K562 (cell line): Measurements from ENCODE around the gene POLR3E. TPM values are rescaled to one million over a fixed set of nuclear protein-coding genes. Genes with fewer than 3 reads are reported as not detected.
A peak's percentile ranks its signal among the peaks of the same experiment; 100 is the strongest.

Experiments
- ATAC-seq: fragments of 200-7000 bp; cut with Tn5 transposase; 3 replicates; pipeline ENCODE4 v1.9.1; 2020; ENCODE audit warnings: moderate library complexity
- BruUV-seq: library from RNA; stranded (reverse); fragments of 400-500 nt; replicated peaks from 2 replicates; lab custom pipeline; 2021; lab: Mats Ljungman, UMichigan
- CTCF ChIA-PET: fragments of 300-600 bp; formaldehyde crosslinking; extraction: SDS; loops from one replicate; lab custom pipeline; 2021; ENCODE audit warnings: low intra/inter-chr PET ratio; lab: Yijun Ruan, JAX
- POLR2A ChIA-PET: fragments of 300-600, 350-650 bp; sonication (Branson Sonifier 250); formaldehyde crosslinking; extraction: SDS; loops from one replicate; lab custom pipeline; 2021; ENCODE audit warnings: antibody characterized with exemption, inconsistent platforms; lab: Yijun Ruan, JAX
- DNase-seq, 4 experiments: peaks; one replicate each; pipeline versions ENCODE4 v3.0.0 to v3.0.0-alpha.2; 2011 to 2018; ENCODE audit warnings: low spot score in 3 of 4, mixed read lengths in 3 of 4; ENCODE audit errors: extremely low read depth in 1 of 4
- FAIRE-seq: peaks from 2 replicates; lab custom pipeline; 2011; peaks lifted over from hg19 to GRCh38; lab: Jason Lieb, UNC
- H2AFZ ChIP-seq: 2 replicates; pipeline ENCODE4 v1.6.0; 2011; ENCODE audit warnings: low read depth, low read length, control low read depth, inconsistent platforms
- H3K27ac ChIP-seq: fragments of 200-600 bp; 3 replicates; pipeline ENCODE4 v1.8.0; 2011; ENCODE audit warnings: low read depth, mild to moderate bottlenecking, control low read depth, inconsistent platforms, low read length, moderate library complexity, mixed read lengths; ENCODE audit errors: extremely low read depth
- H3K27me3 ChIP-seq, 2 experiments: fragments of 300-600 bp in 1 of 2; 2 replicates in 1 of 2; 3 replicates in 1 of 2; pipeline versions ENCODE4 v1.6.0 to v1.8.0; 2011; ENCODE audit warnings: inconsistent platforms in 2 of 2, low read length in 2 of 2, mild to moderate bottlenecking in 1 of 2, mixed read lengths in 1 of 2, moderate library complexity in 1 of 2; ENCODE audit not compliant: control insufficient read depth in 2 of 2, insufficient read depth in 2 of 2
- H3K36me3 ChIP-seq: fragments of 300-600 bp; 3 replicates; pipeline ENCODE4 v1.8.0; 2011; ENCODE audit warnings: mild to moderate bottlenecking, low read length, inconsistent platforms; ENCODE audit not compliant: control insufficient read depth, insufficient read depth
- H3K4me1 ChIP-seq, 2 experiments: fragments of 200-600 bp in 1 of 2; replicated peaks in 1 of 2; 2 replicates in 1 of 2; 3 replicates in 1 of 2; pipeline versions ENCODE4 v1.5.1 to v1.8.0; 2011; ENCODE audit warnings: inconsistent platforms in 2 of 2, low read length in 2 of 2, mild to moderate bottlenecking in 1 of 2, mixed read lengths in 1 of 2, moderate library complexity in 1 of 2; ENCODE audit not compliant: control insufficient read depth in 2 of 2, insufficient read depth in 2 of 2
- H3K4me2 ChIP-seq: 2 replicates; pipeline ENCODE4 v1.6.1; 2011; ENCODE audit warnings: low read length, control low read depth, inconsistent platforms, mixed read lengths; ENCODE audit not compliant: insufficient read depth
- H3K4me3 ChIP-seq: fragments of 200-600 bp; sonication (generic), shearing (Covaris generic); 2 replicates; pipeline ENCODE4 v1.5.1; 2016; ENCODE audit warnings: control low read depth, inconsistent platforms
- H3K79me2 ChIP-seq: fragments of 200-600 bp; 3 replicates; pipeline ENCODE4 v1.8.0; 2011; ENCODE audit warnings: low read length, inconsistent platforms; ENCODE audit not compliant: control insufficient read depth, insufficient read depth
- H3K9ac ChIP-seq, 2 experiments: 2 replicates each; pipeline versions ENCODE4 v1.6.0 to v1.6.1; 2011; ENCODE audit warnings: low read depth in 2 of 2, low read length in 2 of 2, control low read depth in 1 of 2, inconsistent platforms in 1 of 2, mild to moderate bottlenecking in 1 of 2, mixed read lengths in 1 of 2; ENCODE audit not compliant: insufficient read depth in 1 of 2
- H3K9me1 ChIP-seq: one replicate; pipeline ENCODE4 v1.6.0; 2011; ENCODE audit warnings: inconsistent platforms, mild to moderate bottlenecking, low read length, moderate library complexity; ENCODE audit not compliant: control insufficient read depth, insufficient read depth
- H3K9me3 ChIP-seq: replicated peaks from 2 replicates; pipeline ENCODE4 v1.5.1; 2011; ENCODE audit warnings: low read depth, low read length, inconsistent platforms; ENCODE audit not compliant: control insufficient read depth, insufficient read depth
- H4K20me1 ChIP-seq: replicated peaks from 2 replicates; pipeline ENCODE4 v1.6.1; 2011; ENCODE audit warnings: low read length, inconsistent platforms, mixed read lengths; ENCODE audit not compliant: control insufficient read depth, insufficient read depth
- BCOR ChIP-seq: fragments of 450-650 bp; IDR thresholded peaks from 2 replicates; pipeline ENCODE4 v1.6.1; 2016
- CBFB ChIP-seq: sonication (generic); formaldehyde crosslinking; IDR thresholded peaks from 2 replicates; pipeline ENCODE4 v1.4.0; 2020; ENCODE audit warnings: mild to moderate bottlenecking, missing genetic modification reagents
- ETV1 ChIP-seq: fragments of 450-650 bp; conservative IDR thresholded peaks from 2 replicates; pipeline ENCODE4 v1.6.1; 2016; ENCODE audit warnings: missing genetic modification characterization, control low read depth, low read depth, missing compliant biosample characterization
- NCOA1 ChIP-seq: fragments of 450-650 bp; IDR thresholded peaks from 2 replicates; pipeline ENCODE4 v1.6.1; 2016; ENCODE audit warnings: low read depth
- RB1 ChIP-seq: fragments of 450-650 bp; IDR thresholded peaks from 2 replicates; pipeline ENCODE4 v1.6.1; 2017; ENCODE audit warnings: low read depth, mild to moderate bottlenecking
- SP1 ChIP-seq: sonication (generic); formaldehyde crosslinking; IDR thresholded peaks from 2 replicates; pipeline ENCODE4 v1.8.1; 2022; ENCODE audit warnings: mild to moderate bottlenecking, missing genetic modification reagents
- THRAP3 ChIP-seq: fragments of 450-650 bp; IDR thresholded peaks from 2 replicates; pipeline ENCODE4 v1.6.1; 2016; ENCODE audit warnings: mild to moderate bottlenecking, inconsistent platforms, borderline replicate concordance
- ZKSCAN1 ChIP-seq: fragments of 150-350 bp; IDR thresholded peaks from 2 replicates; pipeline ENCODE4 v1.6.1; 2016; ENCODE audit warnings: low read depth, low read length
- ZNF23 ChIP-seq: fragments of 250-450 bp; sonication (Bioruptor Pico); IDR thresholded peaks from 2 replicates; pipeline ENCODE4 v1.4.0; 2020; ENCODE audit warnings: mild to moderate bottlenecking
- ZNF444 ChIP-seq: fragments of 250-450 bp; sonication (Bioruptor Pico); IDR thresholded peaks from 2 replicates; pipeline ENCODE4 v1.4.0; 2020; ENCODE audit warnings: mild to moderate bottlenecking, moderate library complexity
- ZNF507 ChIP-seq: conservative IDR thresholded peaks from 2 replicates; pipeline ENCODE4 v1.6.1; 2017; ENCODE audit warnings: missing genetic modification characterization, missing compliant biosample characterization
- ZNF561 ChIP-seq: fragments of 450-650 bp; formaldehyde crosslinking; conservative IDR thresholded peaks from 2 replicates; pipeline ENCODE4 v1.4.0; 2020; ENCODE audit warnings: mild to moderate bottlenecking, moderate library complexity
- ZNF707 ChIP-seq: fragments of 250-450 bp; sonication (Bioruptor Pico); conservative IDR thresholded peaks from 2 replicates; pipeline ENCODE4 v1.8.0; 2022; ENCODE audit warnings: inconsistent platforms, mild to moderate bottlenecking, moderate library complexity
- WGBS: fragments of 100-300 bp; shearing (Covaris generic); methylation state at CpG from one replicate; pipeline ENCODE4 v1.1.6; 2016; ENCODE audit warnings: low coverage, mixed read lengths; ENCODE audit not compliant: insufficient coverage; ENCODE audit errors: missing lambda C conversion rate; 5-methylcytosine and 5-hydroxymethylcytosine counted together
- in situ Hi-C: fragments of 300-500 bp; cut with MboI; formaldehyde crosslinking; loops from 4 replicates; pipeline ENCODE4 v1.15.0; 2018; ENCODE audit warnings: inconsistent platforms, mixed read lengths
- intact Hi-C: fragments of 100-400 bp; cut with micrococcal nuclease; formaldehyde crosslinking; loops from 2 replicates; pipeline ENCODE4 v1.14.2; 2022
- polyA plus RNA-seq, 8 experiments: library from polyadenylated mRNA; depleted of rRNA in 4 of 8; stranded (reverse) in 5 of 8; unstranded in 3 of 8; fragments of >200 nt; fragmentation: Nextera tagmentation in 2 of 8; fragmentation: Illumina TruSeq in 1 of 8; extraction: Ambion mirVana in 2 of 8; extraction: Trizol in 1 of 8; gene quantifications; 2 replicates each; pipeline versions ENCODE4 v1.2.1 to v1.2.3, GENCODE V29; 2011 to 2014; ENCODE audit warnings: inconsistent platforms in 1 of 8, missing spikeins in 1 of 8
- total RNA-seq, 7 experiments: library from RNA; depleted of rRNA in 6 of 7; stranded (reverse); fragments of >200 nt in 6 of 7; fragmentation: Illumina TruSeq in 2 of 7; extraction: Trizol in 2 of 7; gene quantifications; 2 replicates each; pipeline versions ENCODE4 v1.2.1 to v1.2.3, GENCODE V29; 2011 to 2021; ENCODE audit warnings: low replicate concordance in 1 of 7
- TF ChIP-seq, protein P1 (sequence below): sonication (generic); formaldehyde crosslinking; IDR thresholded peaks from 2 replicates; pipeline ENCODE4 v1.8.0; 2022; ENCODE audit warnings: mild to moderate bottlenecking, missing genetic modification reagents
- TF ChIP-seq, protein P2 (sequence below): fragments of 450-650 bp; formaldehyde crosslinking; conservative IDR thresholded peaks from 2 replicates; pipeline ENCODE4 v1.4.0; 2022; ENCODE audit warnings: mild to moderate bottlenecking, missing genetic modification characterization

Gene POLR3E
- total and polyA plus RNA-seq, 9 of the 15 experiments (the other 6 are each of a cell fraction or from before 2014, with no cell fraction given): 17.7 to 151 (median 82.6) TPM

DNA sequence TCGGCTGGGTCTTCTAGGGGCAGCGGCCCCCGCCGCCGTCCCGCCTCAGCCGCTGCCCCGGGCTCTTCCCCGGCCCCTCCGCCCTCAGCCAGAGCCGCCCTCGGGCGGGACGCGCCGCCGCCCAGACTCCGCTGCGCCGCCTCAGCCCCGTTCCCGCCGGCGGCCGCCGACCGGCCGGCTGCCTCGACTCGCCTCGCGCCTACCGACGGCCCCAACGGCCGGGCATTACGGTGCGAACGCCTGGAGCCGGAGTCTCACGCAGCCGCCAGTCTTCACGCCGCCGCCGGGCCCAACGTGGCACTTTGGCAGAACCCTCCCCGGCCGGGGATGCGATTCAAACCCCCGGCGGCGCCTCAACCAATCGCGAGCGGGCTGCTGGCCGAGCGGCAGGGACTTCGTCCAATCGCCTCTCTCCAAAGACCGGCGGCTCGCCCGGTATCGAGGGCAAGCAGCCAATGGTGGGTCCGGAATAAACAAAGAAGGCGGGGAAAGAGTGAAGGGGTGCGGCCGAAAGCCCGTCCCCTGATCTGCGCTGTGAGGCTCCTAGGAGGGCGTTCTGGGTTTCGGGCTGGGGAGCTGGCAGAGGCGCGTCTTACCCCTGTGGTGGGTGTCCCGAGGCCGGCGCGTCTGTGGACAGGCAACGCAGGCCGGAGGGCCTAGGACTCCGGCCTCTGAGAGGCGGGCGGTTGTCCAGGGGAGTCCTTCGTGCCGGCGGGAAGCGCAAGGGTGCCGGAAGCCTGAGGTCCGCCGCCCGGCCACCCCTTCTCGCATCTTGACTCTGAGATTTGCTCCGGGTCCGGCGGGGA is 77.3 kb downstream of the POLR3E start, which contains the start of gene CDR2:
Gene CDR2 (minus strand): TSS at position 309 of the 806 bp plus-strand sequence. CDS start 310 bp downstream, outside the sequence.
- H2AFZ ChIP-seq: peak within 1 kb of the TSS; percentile 83
- no peaks in the 10 kb centered on the region for H3K27me3 ChIP-seq
- intact Hi-C loops (loop anchor here (5.0 kb wide), 1 partner anchor 177 kb away; no protein-coding TSS in a partner anchor), in situ Hi-C loops (loop anchor here (25.0 kb wide), 1 partner anchor 462 kb away; no protein-coding TSS in a partner anchor)
- peak within 1 kb of the TSS; percentile 86 for H3K4me3 ChIP-seq
- no peaks in the 10 kb centered on the region for H4K20me1 ChIP-seq
- BruUV-seq: no TSS peak
- H3K36me3 ChIP-seq: peaks cover 21% of the 10 kb centered on the region; the same call in 2 of the 3 replicates
- CTCF ChIA-PET: no interaction called here
- DNase-seq: peak; percentile 98 to 100 (median 100)
- H3K4me1 ChIP-seq: peaks cover 18 to 25% of the 10 kb centered on the region in 2 experiments; a peak in 4 of 5 replicates
- peak within 1 kb of the TSS; percentile 81 to 97 for H3K9ac ChIP-seq
- peak within 1 kb of the TSS; percentile 92 for H3K4me2 ChIP-seq
- POLR2A ChIA-PET: interaction anchor here (0.5 to 1.4 kb wide), 4 partner anchors 10 to 1040 kb away, joined by 3 to 6 read pairs (median 5); no protein-coding TSS in a partner anchor
- H3K27ac ChIP-seq: peak within 1 kb of the TSS; percentile 80
- 1% methylated on average over 88 of the region's 96 CpGs for WGBS
- ATAC-seq: peak; percentile 96
- no peaks in the 10 kb centered on the region for H3K9me3 ChIP-seq
- no peaks in the 10 kb centered on the region for H3K9me1 ChIP-seq
- H3K79me2 ChIP-seq: peaks cover 46% of the 10 kb centered on the region
- FAIRE-seq: peak; percentile 87
- TF ChIP-seq THRAP3: no peak
- TF ChIP-seq ZNF444 (CRISPR knock-in tag): no peak
- TF ChIP-seq CBFB (CRISPR knock-in tag): no peak
- TF ChIP-seq RB1: peak; percentile 96
- TF ChIP-seq ZNF507 (tag): no peak
- TF ChIP-seq BCOR: peak; percentile 36; the same call in 1 of the 2 replicates
- TF ChIP-seq SP1: peak; percentile 21; the same call in 1 of the 2 replicates
- TF ChIP-seq, protein P1, sequence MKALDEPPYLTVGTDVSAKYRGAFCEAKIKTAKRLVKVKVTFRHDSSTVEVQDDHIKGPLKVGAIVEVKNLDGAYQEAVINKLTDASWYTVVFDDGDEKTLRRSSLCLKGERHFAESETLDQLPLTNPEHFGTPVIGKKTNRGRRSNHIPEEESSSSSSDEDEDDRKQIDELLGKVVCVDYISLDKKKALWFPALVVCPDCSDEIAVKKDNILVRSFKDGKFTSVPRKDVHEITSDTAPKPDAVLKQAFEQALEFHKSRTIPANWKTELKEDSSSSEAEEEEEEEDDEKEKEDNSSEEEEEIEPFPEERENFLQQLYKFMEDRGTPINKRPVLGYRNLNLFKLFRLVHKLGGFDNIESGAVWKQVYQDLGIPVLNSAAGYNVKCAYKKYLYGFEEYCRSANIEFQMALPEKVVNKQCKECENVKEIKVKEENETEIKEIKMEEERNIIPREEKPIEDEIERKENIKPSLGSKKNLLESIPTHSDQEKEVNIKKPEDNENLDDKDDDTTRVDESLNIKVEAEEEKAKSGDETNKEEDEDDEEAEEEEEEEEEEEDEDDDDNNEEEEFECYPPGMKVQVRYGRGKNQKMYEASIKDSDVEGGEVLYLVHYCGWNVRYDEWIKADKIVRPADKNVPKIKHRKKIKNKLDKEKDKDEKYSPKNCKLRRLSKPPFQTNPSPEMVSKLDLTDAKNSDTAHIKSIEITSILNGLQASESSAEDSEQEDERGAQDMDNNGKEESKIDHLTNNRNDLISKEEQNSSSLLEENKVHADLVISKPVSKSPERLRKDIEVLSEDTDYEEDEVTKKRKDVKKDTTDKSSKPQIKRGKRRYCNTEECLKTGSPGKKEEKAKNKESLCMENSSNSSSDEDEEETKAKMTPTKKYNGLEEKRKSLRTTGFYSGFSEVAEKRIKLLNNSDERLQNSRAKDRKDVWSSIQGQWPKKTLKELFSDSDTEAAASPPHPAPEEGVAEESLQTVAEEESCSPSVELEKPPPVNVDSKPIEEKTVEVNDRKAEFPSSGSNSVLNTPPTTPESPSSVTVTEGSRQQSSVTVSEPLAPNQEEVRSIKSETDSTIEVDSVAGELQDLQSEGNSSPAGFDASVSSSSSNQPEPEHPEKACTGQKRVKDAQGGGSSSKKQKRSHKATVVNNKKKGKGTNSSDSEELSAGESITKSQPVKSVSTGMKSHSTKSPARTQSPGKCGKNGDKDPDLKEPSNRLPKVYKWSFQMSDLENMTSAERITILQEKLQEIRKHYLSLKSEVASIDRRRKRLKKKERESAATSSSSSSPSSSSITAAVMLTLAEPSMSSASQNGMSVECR (CRISPR knock-in tag): peak; percentile 63; the same call in 1 of the 2 replicates
- TF ChIP-seq, protein P2, sequence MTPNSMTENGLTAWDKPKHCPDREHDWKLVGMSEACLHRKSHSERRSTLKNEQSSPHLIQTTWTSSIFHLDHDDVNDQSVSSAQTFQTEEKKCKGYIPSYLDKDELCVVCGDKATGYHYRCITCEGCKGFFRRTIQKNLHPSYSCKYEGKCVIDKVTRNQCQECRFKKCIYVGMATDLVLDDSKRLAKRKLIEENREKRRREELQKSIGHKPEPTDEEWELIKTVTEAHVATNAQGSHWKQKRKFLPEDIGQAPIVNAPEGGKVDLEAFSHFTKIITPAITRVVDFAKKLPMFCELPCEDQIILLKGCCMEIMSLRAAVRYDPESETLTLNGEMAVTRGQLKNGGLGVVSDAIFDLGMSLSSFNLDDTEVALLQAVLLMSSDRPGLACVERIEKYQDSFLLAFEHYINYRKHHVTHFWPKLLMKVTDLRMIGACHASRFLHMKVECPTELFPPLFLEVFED (CRISPR knock-in tag): no peak
- no peak for TF ChIP-seq ZKSCAN1
- no peak for TF ChIP-seq ZNF561
- no peak for TF ChIP-seq NCOA1
- no peak for TF ChIP-seq ZNF23
- TF ChIP-seq ETV1: peak; percentile 34; the same call in 1 of the 2 replicates
- no peak for TF ChIP-seq ZNF707
